Measurements from ENCODE around the gene STK11IP. TPM values are rescaled to one million over a fixed set of nuclear protein-coding genes. Genes with fewer than 3 reads are reported as not detected.

Gene STK11IP
- total and polyA plus RNA-seq, 2 of the 13 experiments (the other 11 are each of a cell fraction or from before 2014, with no cell fraction given), result 12.8 to 24.0 TPM

DNA sequence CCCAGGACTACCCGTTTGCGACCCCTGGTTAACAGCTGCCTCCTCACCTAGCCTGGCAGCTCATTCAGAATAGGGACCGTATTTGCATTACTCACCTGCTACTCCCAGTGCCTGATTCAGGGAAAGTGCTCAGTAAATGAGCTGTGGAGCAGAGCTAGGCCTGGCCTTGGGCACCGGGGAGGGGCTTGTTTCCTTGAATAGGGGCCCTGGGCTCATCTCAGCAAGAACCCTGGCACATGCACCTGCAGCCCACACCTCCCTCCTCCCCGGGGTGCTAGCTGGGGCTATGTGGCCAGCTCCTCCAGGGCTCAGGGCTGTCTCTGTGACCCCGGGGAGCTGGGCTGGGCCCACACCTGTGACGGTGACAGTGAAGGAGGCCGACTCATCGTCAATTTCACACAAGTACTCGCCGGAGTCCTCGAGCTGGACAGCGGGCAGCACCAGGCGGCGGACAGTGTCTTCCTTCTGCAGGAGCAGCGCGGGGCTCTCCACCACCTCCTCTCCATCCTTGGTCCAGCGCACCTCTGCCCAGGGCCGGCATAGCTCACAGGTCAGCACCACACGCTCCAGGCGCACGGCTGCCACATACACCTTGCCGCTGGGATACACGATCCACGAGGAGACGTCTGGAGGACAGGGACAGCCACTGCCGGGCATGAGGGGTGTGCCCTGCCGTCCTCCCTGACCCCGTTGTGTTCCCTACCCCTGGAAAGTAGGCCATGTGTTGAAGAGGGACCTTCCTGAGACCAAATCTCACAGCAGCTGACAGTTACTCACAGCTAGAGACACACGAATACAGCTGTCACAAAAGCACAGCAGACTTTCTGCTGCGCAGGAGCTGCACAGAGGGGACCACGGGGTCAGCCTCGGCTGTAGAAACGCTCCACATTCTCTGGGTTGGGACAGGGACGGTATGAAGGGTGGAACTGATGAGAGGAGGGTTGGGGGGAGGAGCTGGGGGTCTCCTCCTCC lies 35.3 kb upstream of the STK11IP start (continued):
- TF ChIP-seq, protein P1, sequence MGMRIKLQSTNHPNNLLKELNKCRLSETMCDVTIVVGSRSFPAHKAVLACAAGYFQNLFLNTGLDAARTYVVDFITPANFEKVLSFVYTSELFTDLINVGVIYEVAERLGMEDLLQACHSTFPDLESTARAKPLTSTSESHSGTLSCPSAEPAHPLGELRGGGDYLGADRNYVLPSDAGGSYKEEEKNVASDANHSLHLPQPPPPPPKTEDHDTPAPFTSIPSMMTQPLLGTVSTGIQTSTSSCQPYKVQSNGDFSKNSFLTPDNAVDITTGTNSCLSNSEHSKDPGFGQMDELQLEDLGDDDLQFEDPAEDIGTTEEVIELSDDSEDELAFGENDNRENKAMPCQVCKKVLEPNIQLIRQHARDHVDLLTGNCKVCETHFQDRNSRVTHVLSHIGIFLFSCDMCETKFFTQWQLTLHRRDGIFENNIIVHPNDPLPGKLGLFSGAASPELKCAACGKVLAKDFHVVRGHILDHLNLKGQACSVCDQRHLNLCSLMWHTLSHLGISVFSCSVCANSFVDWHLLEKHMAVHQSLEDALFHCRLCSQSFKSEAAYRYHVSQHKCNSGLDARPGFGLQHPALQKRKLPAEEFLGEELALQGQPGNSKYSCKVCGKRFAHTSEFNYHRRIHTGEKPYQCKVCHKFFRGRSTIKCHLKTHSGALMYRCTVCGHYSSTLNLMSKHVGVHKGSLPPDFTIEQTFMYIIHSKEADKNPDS (CRISPR knock-in tag; IDR thresholded peaks at IDR 0.05), result 0 out of 2 replicates have a peak, but pooled peaks have one; percentile 12
- TF ChIP-seq ZNF839 (CRISPR knock-in tag; IDR thresholded peaks at IDR 0.05; ENCODE audit: borderline replicate concordance) (peak; percentile 64; the same call in 1 of the 2 replicates), ZC3H13 (CRISPR knock-in tag; IDR thresholded peaks at IDR 0.05) (0 out of 2 replicates have a peak, but pooled peaks have one; percentile 18), ATF7 (IDR thresholded peaks at IDR 0.05) (no peak), ATF7 (CRISPR knock-in tag; IDR thresholded peaks at IDR 0.05) (no peak), ZNF883 (CRISPR knock-in tag; IDR thresholded peaks at IDR 0.05; ENCODE audit: not compliant biosample characterization) (peak; percentile 52)

DNA sequence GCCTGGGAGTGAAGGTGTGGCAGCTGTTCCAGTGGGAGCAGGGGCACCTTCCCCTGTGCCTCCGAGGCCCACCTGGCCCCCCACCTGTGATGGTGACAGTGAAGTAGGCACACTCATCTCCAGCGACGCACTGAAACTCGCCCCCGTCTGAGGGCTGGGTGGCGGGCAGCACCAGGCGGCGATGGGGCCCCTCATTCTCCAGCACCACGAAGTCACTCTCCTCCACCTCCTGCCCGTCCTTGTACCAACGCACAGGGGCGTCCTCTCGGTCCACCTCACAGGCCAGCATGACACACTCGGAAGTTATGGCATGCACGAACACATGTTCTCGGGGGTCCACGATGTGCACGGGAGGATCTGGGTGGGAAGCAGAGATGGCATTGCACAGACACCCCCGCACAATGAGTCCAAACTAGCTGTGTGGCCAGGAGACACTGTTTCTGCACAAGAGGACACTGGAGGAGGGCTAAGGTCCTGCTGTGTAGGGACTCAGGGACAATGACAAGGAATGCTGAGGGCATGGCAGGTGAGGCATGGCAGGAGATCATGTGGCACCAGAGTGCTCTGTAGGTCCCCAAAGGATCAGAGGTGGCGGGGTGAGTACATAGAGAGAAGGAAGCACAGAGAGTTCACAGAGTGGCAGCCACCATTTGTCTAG lies 34.3 kb upstream of the STK11IP start:
- no TSS peak for BruUV-seq (replicated peaks)
- TF ChIP-seq POLR2A (IDR thresholded peaks at IDR 0.05; ENCODE audit: insufficient read depth in 1 of 2, low read depth in 2 of 2, low read length in 2 of 2) (0 out of 4 replicates have a peak, but pooled peaks of 1 of the 2 experiments have one; percentile 20), ZNF446 (CRISPR knock-in tag; IDR thresholded peaks at IDR 0.05) (0 out of 2 replicates have a peak, but pooled peaks have one; percentile 42), ZNF768 (CRISPR knock-in tag; IDR thresholded peaks at IDR 0.05) (no peak; the same call in 1 of the 2 replicates), RBM22 (optimal IDR thresholded peaks at IDR 0.05; ENCODE audit: low read length) (peak; percentile 78), AGO2 (optimal IDR thresholded peaks at IDR 0.05; ENCODE audit: low read depth, low read length) (peak; percentile 92), RBFOX2 (IDR thresholded peaks at IDR 0.05; ENCODE audit: low read depth, low read length) (peak; percentile 60), POLR2G (IDR thresholded peaks at IDR 0.05; ENCODE audit: low read depth, low read length) (peak; percentile 12; the same call in 1 of the 2 replicates), ZNF121 (CRISPR knock-in tag; IDR thresholded peaks at IDR 0.05) (no peak)
- WGBS (ENCODE audit: low lambda C conversion rate), result 98% methylated on average over 19 of the region's 20 CpGs
- CTCF ChIA-PET (ENCODE audit: low intra/inter-chr PET ratio, low total read pairs), result no interaction called here
- Histone ChIP-seq H3K4me1 (ENCODE audit: insufficient read depth, low read length) (peaks cover 46% of the 10 kb centered on the region), H3K4me2 (ENCODE audit: low read depth, low read length) (no peak overlapping the region), H3K9ac (ENCODE audit: insufficient read depth, low read depth, low read length) (no peak overlapping the region), H3K36me3 (replicated peaks in 1 of 2; ENCODE audit: control insufficient read depth in 1 of 2, insufficient read depth in 2 of 2, low read length in 2 of 2) (peaks cover 20 to 39% of the 10 kb centered on the region in 2 experiments; a peak in 4 of 5 replicates), H3K27ac (ENCODE audit: extremely low read length, insufficient read depth, low read length) (no peak overlapping the region), H3K27me3 (ENCODE audit: control insufficient read depth in 1 of 2, insufficient read depth in 2 of 2, low read length in 2 of 2) (no peaks in the 10 kb centered on the region), H3K79me2 (ENCODE audit: insufficient read depth, low read length) (no peaks in the 10 kb centered on the region), H2AFZ (ENCODE audit: low read length) (no peak overlapping the region), H4K20me1 (ENCODE audit: insufficient read depth, low read length) (no peaks in the 10 kb centered on the region), H3K4me3 (replicated peaks in 1 of 3; ENCODE audit: insufficient read depth in 1 of 3, low read depth in 2 of 3, low read length in 3 of 3) (no peak overlapping the region), H3K9me3 (ENCODE audit: low read length) (no peaks in the 10 kb centered on the region)
- ATAC-seq, result no peak
- DNase-seq (ENCODE audit: low spot score), result no peak
- in situ Hi-C loops (cut with HindIII; ENCODE audit: extremely low pct_ligation_motif_present, low pct_unique_long_range_greater_than_20kb), result loop anchor here (5.0 kb wide), 1 partner anchor 34 kb away; the partner anchor contains the start of gene STK11IP
- no peak for FAIRE-seq
- intact Hi-C loops (cut with micrococcal nuclease; ENCODE audit: unreplicated experiment), result loop anchor here (5.0 kb wide), 1 partner anchor 34 kb away; the partner anchor contains the start of gene STK11IP
- POLR2A ChIA-PET, result interaction anchor here (1.6 to 4.2 kb wide), 4 partner anchors 8 to 33 kb away, joined by 6 to 45 read pairs (median 24); partner anchors contain the start of genes CHPF, INHA, OBSL1 and STK11IP

Measured in HepG2 (cell line).